ENCODE measurements around the gene HECTD1.
"Not testable (repeated sequence)": the region's sequence is repeated elsewhere in the genome, so short reads cannot be mapped to it uniquely, and the experiment has no call there.

HECTD1 gene

GRCh38 chr14:31228533-31228932, 20.9 kb upstream of the HECTD1 start:
- no peak for DNase-seq (ENCODE audit: low read depth)

GRCh38 chr14:31224808-31225207, 17.2 kb upstream of the HECTD1 start:
- DNase-seq (ENCODE audit: low read depth): no peak

- no peak for DNase-seq (ENCODE audit: low read depth)
Measured at GRCh38 chr14:31223331-31223730, 15.7 kb upstream of the HECTD1 start.

- no peak for DNase-seq (ENCODE audit: low read depth)
Measured at GRCh38 chr14:31222834-31223233, 15.2 kb upstream of the HECTD1 start.

GRCh38 chr14:31221266-31221665, 13.7 kb upstream of the HECTD1 start:
- no peak for DNase-seq (ENCODE audit: low read depth)

GRCh38 chr14:31219169-31219568, 11.6 kb upstream of the HECTD1 start:
- DNase-seq (ENCODE audit: low read depth): no peak

GRCh38 chr14:31216359-31216758, 8.8 kb upstream of the HECTD1 start:
- no peak for DNase-seq (ENCODE audit: low read depth)

GRCh38 chr14:31212893-31213292, 5.3 kb upstream of the HECTD1 start:
- no peak for DNase-seq (ENCODE audit: low read depth)

- DNase-seq (ENCODE audit: low read depth): no peak
Measured at GRCh38 chr14:31209605-31210004, 2.0 kb upstream of the HECTD1 start.

- DNase-seq (ENCODE audit: low read depth): no peak
Measured at GRCh38 chr14:31208546-31209424, 1.2 kb upstream of the HECTD1 start.

- no peak for DNase-seq (ENCODE audit: low read depth)
Measured at GRCh38 chr14:31207287-31207754, 272 bp downstream of the HECTD1 start.

- DNase-seq (ENCODE audit: low read depth): no peak
Measured at GRCh38 chr14:31206536-31207286, 882 bp downstream of the HECTD1 start.

- DNase-seq (ENCODE audit: low read depth): peak; percentile 57
Measured at GRCh38 chr14:31205681-31206535, 1.7 kb downstream of the HECTD1 start.

GRCh38 chr14:31204593-31205534, 2.7 kb downstream of the HECTD1 start:
- DNase-seq (ENCODE audit: low read depth): no peak

GRCh38 chr14:31203899-31204592, 3.5 kb downstream of the HECTD1 start:
- not testable (repeated sequence) for DNase-seq (ENCODE audit: low read depth)

GRCh38 chr14:31203414-31203742, 4.2 kb downstream of the HECTD1 start:
- DNase-seq (ENCODE audit: low read depth): no peak

GRCh38 chr14:31201111-31201510, 6.5 kb downstream of the HECTD1 start:
- DNase-seq (ENCODE audit: low read depth): no peak

GRCh38 chr14:31200702-31200990, 6.9 kb downstream of the HECTD1 start:
- DNase-seq (ENCODE audit: low read depth): no peak

GRCh38 chr14:31197671-31198070, 9.9 kb downstream of the HECTD1 start:
- no peak for DNase-seq (ENCODE audit: low read depth)

- DNase-seq (ENCODE audit: low read depth): no peak
Measured at GRCh38 chr14:31196839-31197492, 10.6 kb downstream of the HECTD1 start.
